ENCODE data around the gene RIN2.
"Not testable (repeated sequence)": the region's sequence is repeated elsewhere in the genome, so short reads cannot be mapped to it uniquely, and the experiment has no call there.

Gene RIN2

GRCh38 chr20:19789446-19789845 is 31.4 kb downstream of the RIN2 start:
- Histone ChIP-seq H3K27me3 (ENCODE audit: low read depth) (no peaks in the 10 kb centered on the region), H3K4me3 (no peak overlapping the region), H3K4me1 (no peaks in the 10 kb centered on the region; the same call in 1 of the 2 replicates), H3K36me3 (replicated peaks) (no peaks in the 10 kb centered on the region), H3K9me3 (no peaks in the 10 kb centered on the region)
- in situ Hi-C loops (cut with MboI; ENCODE audit: low sequenced_read_pairs), result loop anchor here (10.0 kb wide), 1 partner anchor 205 kb away; no protein-coding TSS in a partner anchor
- no peak for DNase-seq (ENCODE audit: low spot score in 2 of 2)

- Histone ChIP-seq H3K4me3 (no peak overlapping the region), H3K27me3 (ENCODE audit: low read depth) (no peaks in the 10 kb centered on the region), H3K9me3 (no peaks in the 10 kb centered on the region), H3K36me3 (replicated peaks) (no peaks in the 10 kb centered on the region), H3K4me1 (no peaks in the 10 kb centered on the region)
- DNase-seq (ENCODE audit: low spot score in 2 of 2), result no peak
- in situ Hi-C loops (cut with MboI; ENCODE audit: low sequenced_read_pairs), result no loop called here
These were observed 33.8 kb downstream of the RIN2 start for GRCh38 chr20:19791887-19792286.

DNA sequence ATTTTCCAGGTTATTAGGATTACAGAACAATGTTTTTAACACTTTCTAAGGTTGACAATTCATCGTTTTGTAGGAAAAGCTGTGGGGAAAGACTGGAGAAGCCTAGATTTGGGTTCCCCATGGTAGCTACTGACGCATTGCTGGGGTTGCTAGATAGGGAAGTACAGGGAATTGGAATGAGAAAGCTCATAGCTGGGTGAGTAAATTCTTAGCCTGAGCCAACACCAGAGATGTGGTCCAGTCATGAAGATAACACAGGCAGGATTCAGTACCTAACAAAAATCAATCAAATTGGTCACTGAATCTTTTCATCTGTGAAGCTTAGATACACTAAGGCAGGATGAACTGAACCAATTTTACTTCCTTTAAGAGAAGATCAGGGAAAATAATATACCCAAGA is 35.7 kb downstream of the RIN2 start:
- in situ Hi-C loops (cut with MboI; ENCODE audit: low sequenced_read_pairs), result no loop called here
- H3K27me3 ChIP-seq (ENCODE audit: low read depth), result no peaks in the 10 kb centered on the region

DNA sequence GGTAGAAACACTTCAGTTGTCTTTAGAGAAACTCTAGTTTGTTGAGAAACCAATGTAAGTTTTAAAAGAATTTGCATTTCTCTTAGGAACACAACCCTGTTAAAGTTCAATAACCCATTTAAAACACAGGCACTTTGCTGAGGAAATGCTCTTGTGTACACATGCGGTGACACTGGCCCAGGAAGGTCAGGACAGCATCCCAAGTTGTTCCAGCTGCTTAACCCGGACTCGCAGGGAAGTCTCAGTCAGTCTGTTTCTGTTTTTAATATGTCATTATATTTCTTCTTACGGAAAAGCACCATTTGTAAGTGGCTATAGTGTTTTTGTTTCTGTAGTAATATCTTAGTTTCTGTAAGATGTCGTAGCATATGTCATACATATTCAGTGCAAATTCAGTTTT is 36.9 kb downstream of the RIN2 start:
- no peak for DNase-seq (ENCODE audit: low spot score in 2 of 2)

More for the DNA sequence above, 35.7 kb downstream of the RIN2 start:
- Histone ChIP-seq H3K9me3 (no peaks in the 10 kb centered on the region), H3K4me1 (no peaks in the 10 kb centered on the region), H3K36me3 (replicated peaks) (no peaks in the 10 kb centered on the region), H3K4me3 (no peak overlapping the region)
- no peak for DNase-seq (ENCODE audit: low spot score in 2 of 2)

DNA sequence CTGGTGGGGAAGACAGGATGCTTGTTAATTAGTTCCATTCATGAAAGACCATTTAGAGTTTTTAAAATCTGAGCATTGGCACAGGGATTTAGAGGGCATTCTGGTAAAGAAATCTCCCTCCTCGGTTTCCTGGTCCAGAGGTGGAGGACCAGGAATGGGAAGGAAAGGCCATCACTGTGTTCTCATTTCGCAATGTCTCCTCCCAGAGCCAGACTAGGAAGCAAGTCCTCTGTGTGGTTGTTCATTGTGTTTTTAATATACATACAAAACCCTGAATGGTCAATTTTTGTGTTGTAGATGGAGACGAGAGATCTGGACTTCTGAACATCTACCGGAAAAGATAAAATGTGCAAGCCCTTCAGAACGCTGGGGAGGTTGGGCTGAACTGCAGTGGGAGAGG is 41.3 kb downstream of the RIN2 start:
- Histone ChIP-seq H3K9me3 (no peaks in the 10 kb centered on the region), H3K27me3 (ENCODE audit: low read depth) (no peaks in the 10 kb centered on the region), H3K4me1 (no peaks in the 10 kb centered on the region), H3K4me3 (no peak overlapping the region), H3K36me3 (replicated peaks) (no peaks in the 10 kb centered on the region)
- no peak for DNase-seq (ENCODE audit: low spot score in 2 of 2)
- in situ Hi-C loops (cut with MboI; ENCODE audit: low sequenced_read_pairs), result no loop called here

More for the DNA sequence above, 36.9 kb downstream of the RIN2 start:
- in situ Hi-C loops (cut with MboI; ENCODE audit: low sequenced_read_pairs), result no loop called here
- Histone ChIP-seq H3K36me3 (replicated peaks) (no peaks in the 10 kb centered on the region), H3K4me3 (no peak overlapping the region), H3K4me1 (no peaks in the 10 kb centered on the region), H3K9me3 (no peaks in the 10 kb centered on the region), H3K27me3 (ENCODE audit: low read depth) (no peaks in the 10 kb centered on the region)

DNA sequence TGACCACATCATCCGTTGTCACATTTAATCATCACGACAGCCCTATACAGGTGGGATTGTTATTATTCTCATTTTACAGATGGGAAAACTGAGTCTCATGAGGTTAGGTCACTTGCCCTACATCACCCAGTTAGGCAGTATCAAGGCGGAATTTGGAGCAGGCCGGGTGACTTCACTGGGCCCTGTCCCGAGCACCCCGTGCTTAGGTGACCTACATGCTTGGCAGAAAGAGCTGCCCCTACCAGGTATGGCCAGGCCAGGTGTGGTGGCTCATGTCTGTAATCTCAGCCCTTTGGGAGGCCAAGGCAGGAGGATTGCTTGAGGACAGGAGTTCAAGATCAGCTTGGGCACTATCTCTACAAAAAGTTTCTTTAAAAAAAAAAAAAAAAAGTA is 44.0 kb downstream of the RIN2 start:
- DNase-seq (ENCODE audit: low spot score in 2 of 2), result no peak
- Histone ChIP-seq H3K27me3 (ENCODE audit: low read depth) (no peaks in the 10 kb centered on the region), H3K4me1 (no peaks in the 10 kb centered on the region), H3K4me3 (no peak overlapping the region), H3K9me3 (no peaks in the 10 kb centered on the region), H3K36me3 (replicated peaks) (no peaks in the 10 kb centered on the region)
- in situ Hi-C loops (cut with MboI; ENCODE audit: low sequenced_read_pairs), result no loop called here

DNA sequence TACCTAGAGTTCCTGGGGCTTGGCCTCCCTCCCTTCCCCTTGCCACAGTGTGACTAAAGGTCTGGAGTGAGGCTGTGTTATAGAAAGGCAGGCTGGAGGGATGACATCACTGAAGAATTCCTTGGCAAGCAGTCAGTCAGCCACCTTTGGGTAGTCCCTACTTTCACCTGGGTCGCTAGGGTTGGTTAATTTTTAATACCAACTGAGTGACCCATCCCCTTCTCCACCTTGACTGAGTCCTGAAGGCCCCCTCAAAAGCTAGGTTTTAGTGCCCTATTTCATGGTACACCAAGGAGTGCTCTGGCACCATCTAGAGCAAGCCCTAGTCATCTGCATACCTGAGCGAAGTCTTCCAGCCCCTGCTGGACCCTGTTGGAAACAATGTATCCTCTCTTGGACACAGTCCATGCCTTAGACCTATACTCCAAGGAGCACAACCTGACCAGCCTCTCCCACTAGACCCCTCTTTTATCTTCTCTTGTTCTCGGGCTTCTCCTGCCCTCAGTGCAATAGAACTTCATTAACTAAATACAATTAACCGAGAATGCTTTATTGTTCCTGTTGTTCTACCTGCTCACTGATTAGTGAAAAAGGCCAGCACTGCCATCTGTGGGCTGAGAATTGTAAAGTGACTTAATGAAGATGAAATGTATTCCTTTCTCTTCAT is 44.6 kb downstream of the RIN2 start:
- Histone ChIP-seq H3K4me1 (no peaks in the 10 kb centered on the region), H3K36me3 (replicated peaks) (no peaks in the 10 kb centered on the region), H3K9me3 (no peaks in the 10 kb centered on the region), H3K27me3 (ENCODE audit: low read depth) (no peaks in the 10 kb centered on the region), H3K4me3 (no peak overlapping the region)
- in situ Hi-C loops (cut with MboI; ENCODE audit: low sequenced_read_pairs), result no loop called here
- DNase-seq (ENCODE audit: low spot score in 2 of 2), result no peak

GRCh38 chr20:19806276-19806675 is 48.2 kb downstream of the RIN2 start:
- H3K4me1 ChIP-seq; H3K9me3 ChIP-seq; H3K27me3 ChIP-seq (ENCODE audit: low read depth); H3K4me3 ChIP-seq; H3K36me3 ChIP-seq (replicated peaks); DNase-seq (ENCODE audit: low spot score in 2 of 2); in situ Hi-C loops (cut with MboI; ENCODE audit: low sequenced_read_pairs): not testable (repeated sequence)

- H3K4me3 ChIP-seq, result no peak overlapping the region
- in situ Hi-C loops (cut with MboI; ENCODE audit: low sequenced_read_pairs), result no loop called here
- no peak for DNase-seq (ENCODE audit: low spot score in 2 of 2)
- no peaks in the 10 kb centered on the region for H3K4me1 ChIP-seq
- H3K27me3 ChIP-seq (ENCODE audit: low read depth), result no peaks in the 10 kb centered on the region
- H3K36me3 ChIP-seq (replicated peaks), result no peaks in the 10 kb centered on the region
- no peaks in the 10 kb centered on the region for H3K9me3 ChIP-seq
These were observed 48.7 kb downstream of the RIN2 start for GRCh38 chr20:19806806-19807190.

GRCh38 chr20:19807191-19807945 is 49.3 kb downstream of the RIN2 start:
- H3K36me3 ChIP-seq (replicated peaks), result no peaks in the 10 kb centered on the region
- H3K4me1 ChIP-seq, result no peaks in the 10 kb centered on the region
- DNase-seq (ENCODE audit: low spot score in 2 of 2), result no peak
- H3K4me3 ChIP-seq, result no peak overlapping the region
- no peaks in the 10 kb centered on the region for H3K9me3 ChIP-seq
- H3K27me3 ChIP-seq (ENCODE audit: low read depth), result no peaks in the 10 kb centered on the region
- in situ Hi-C loops (cut with MboI; ENCODE audit: low sequenced_read_pairs), result no loop called here

Data from HAP-1 (cell line).